Astrocyte (in vitro differentiated cells and primary cell): ENCODE measurements around the gene ZBTB7C. TPM values are rescaled to one million over a fixed set of nuclear protein-coding genes. Genes with fewer than 3 reads are reported as not detected.

Source experiments
- DNase-seq: peaks from one replicate; pipeline ENCODE4 v3.0.0-alpha.2; 2010; ENCODE audit warnings: low read depth
- FAIRE-seq: peaks from 2 replicates; lab custom pipeline; 2011; peaks lifted over from hg19 to GRCh38; lab: Jason Lieb, UNC
- H2AFZ ChIP-seq: 2 replicates; pipeline ENCODE4 v1.6.0; 2012; ENCODE audit warnings: low read depth, low read length, inconsistent platforms
- H3K27ac ChIP-seq: 2 replicates; pipeline ENCODE4 v1.5.1; 2011; ENCODE audit warnings: low read depth, low read length, inconsistent platforms
- H3K27me3 ChIP-seq: 2 replicates; pipeline ENCODE4 v1.6.0; 2011; ENCODE audit warnings: low read length, inconsistent platforms; ENCODE audit not compliant: insufficient read depth
- H3K36me3 ChIP-seq: 2 replicates; pipeline ENCODE4 v1.5.1; 2011; ENCODE audit warnings: low read length, inconsistent platforms; ENCODE audit not compliant: insufficient read depth
- H3K4me1 ChIP-seq: 2 replicates; pipeline ENCODE4 v1.5.1; 2011; ENCODE audit warnings: low read length, inconsistent platforms; ENCODE audit not compliant: insufficient read depth
- H3K4me2 ChIP-seq: 2 replicates; pipeline ENCODE4 v1.6.0; 2012; ENCODE audit warnings: low read length, inconsistent platforms
- H3K4me3 ChIP-seq: 2 replicates; pipeline ENCODE4 v1.5.1; 2011; ENCODE audit warnings: low read depth, mild to moderate bottlenecking, low read length, inconsistent platforms; ENCODE audit not compliant: insufficient read depth
- H3K79me2 ChIP-seq: 2 replicates; pipeline ENCODE4 v1.6.0; 2012; ENCODE audit warnings: mild to moderate bottlenecking, low read length, inconsistent platforms; ENCODE audit not compliant: insufficient read depth
- H3K9ac ChIP-seq: 2 replicates; pipeline ENCODE4 v1.6.0; 2012; ENCODE audit warnings: mild to moderate bottlenecking, low read length, inconsistent platforms
- H3K9me3 ChIP-seq: 2 replicates; pipeline ENCODE4 v1.5.1; 2012; ENCODE audit warnings: low read depth, mild to moderate bottlenecking, low read length, inconsistent platforms; ENCODE audit not compliant: insufficient read depth
- H4K20me1 ChIP-seq: 2 replicates; pipeline ENCODE4 v1.6.0; 2012; ENCODE audit warnings: low read length, inconsistent platforms; ENCODE audit not compliant: insufficient read depth
- H3K27ac Mint-ChIP-seq: one replicate; pipeline ENCODE4 v1.8.0; 2021; ENCODE audit warnings: mild to moderate bottlenecking, mixed read lengths; ENCODE audit not compliant: unreplicated experiment
- H3K27me3 Mint-ChIP-seq: one replicate; pipeline ENCODE4 v1.8.0; 2021; ENCODE audit warnings: low read depth, mixed read lengths; ENCODE audit not compliant: unreplicated experiment
- H3K36me3 Mint-ChIP-seq: one replicate; pipeline ENCODE4 v1.8.0; 2021; ENCODE audit warnings: low read depth, mixed read lengths; ENCODE audit not compliant: unreplicated experiment
- H3K4me1 Mint-ChIP-seq: one replicate; pipeline ENCODE4 v1.8.0; 2021; ENCODE audit warnings: low read depth, mixed read lengths; ENCODE audit not compliant: unreplicated experiment
- H3K4me3 Mint-ChIP-seq: one replicate; pipeline ENCODE4 v1.8.0; 2021; ENCODE audit warnings: mild to moderate bottlenecking, moderate library complexity, mixed read lengths; ENCODE audit not compliant: unreplicated experiment
- H3K9me3 Mint-ChIP-seq: one replicate; pipeline ENCODE4 v1.8.0; 2021; ENCODE audit warnings: mild to moderate bottlenecking, mixed read lengths; ENCODE audit not compliant: unreplicated experiment
- EZH2 ChIP-seq: IDR thresholded peaks from 2 replicates; pipeline ENCODE4 v1.6.1; 2012; ENCODE audit warnings: mild to moderate bottlenecking, low read length, inconsistent platforms; ENCODE audit not compliant: insufficient read depth
- total RNA-seq: library from RNA; stranded (reverse); gene quantifications from 2 replicates; pipeline ENCODE4 v1.2.1, GENCODE V29; 2021
- TF ChIP-seq, protein P1 (sequence below): IDR thresholded peaks from 2 replicates; pipeline ENCODE4 v1.5.1; 2011; ENCODE audit warnings: low read depth, mild to moderate bottlenecking, inconsistent platforms, low read length, moderate library complexity; ENCODE audit not compliant: insufficient read depth

The ZBTB7C gene
- total RNA-seq, 1 donor from 2014 or later: 1.0 TPM

DNA sequence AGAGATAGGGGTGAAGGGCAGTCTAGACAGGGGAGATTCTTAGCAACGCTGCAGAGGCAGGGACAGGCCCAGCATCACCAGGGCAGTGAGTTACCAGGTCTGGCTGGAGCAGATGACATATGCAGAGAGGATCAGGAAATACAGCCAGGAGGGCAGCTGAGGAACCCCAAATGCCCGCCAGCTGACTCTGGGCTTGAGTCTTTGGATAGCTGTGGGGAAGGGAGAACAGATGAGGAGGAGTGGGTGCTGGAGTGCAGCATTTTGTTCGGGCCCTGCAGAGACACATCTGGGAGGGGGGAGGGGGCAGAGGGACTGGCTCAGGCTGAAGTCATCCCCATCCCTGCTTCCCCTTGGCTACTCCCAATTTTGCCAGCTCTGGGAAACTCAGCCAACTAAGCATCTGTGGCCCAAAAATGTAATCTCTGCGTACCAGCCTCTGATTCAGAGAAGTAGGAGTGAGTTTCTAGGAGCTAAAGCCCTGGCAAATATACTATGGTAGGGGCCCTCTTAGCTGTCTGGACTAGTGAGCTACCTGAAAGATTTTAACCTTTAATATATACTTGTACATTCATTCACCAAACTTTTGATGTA is 214.5 kb downstream of the ZBTB7C start:
- H3K27me3 ChIP-seq: peaks cover 10% of the 10 kb centered on the region
- no peaks in the 10 kb centered on the region for H3K4me1 ChIP-seq
- no peak for FAIRE-seq
- TF ChIP-seq, protein P1, sequence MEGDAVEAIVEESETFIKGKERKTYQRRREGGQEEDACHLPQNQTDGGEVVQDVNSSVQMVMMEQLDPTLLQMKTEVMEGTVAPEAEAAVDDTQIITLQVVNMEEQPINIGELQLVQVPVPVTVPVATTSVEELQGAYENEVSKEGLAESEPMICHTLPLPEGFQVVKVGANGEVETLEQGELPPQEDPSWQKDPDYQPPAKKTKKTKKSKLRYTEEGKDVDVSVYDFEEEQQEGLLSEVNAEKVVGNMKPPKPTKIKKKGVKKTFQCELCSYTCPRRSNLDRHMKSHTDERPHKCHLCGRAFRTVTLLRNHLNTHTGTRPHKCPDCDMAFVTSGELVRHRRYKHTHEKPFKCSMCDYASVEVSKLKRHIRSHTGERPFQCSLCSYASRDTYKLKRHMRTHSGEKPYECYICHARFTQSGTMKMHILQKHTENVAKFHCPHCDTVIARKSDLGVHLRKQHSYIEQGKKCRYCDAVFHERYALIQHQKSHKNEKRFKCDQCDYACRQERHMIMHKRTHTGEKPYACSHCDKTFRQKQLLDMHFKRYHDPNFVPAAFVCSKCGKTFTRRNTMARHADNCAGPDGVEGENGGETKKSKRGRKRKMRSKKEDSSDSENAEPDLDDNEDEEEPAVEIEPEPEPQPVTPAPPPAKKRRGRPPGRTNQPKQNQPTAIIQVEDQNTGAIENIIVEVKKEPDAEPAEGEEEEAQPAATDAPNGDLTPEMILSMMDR: no peak
- no peak for TF ChIP-seq EZH2
- Mint-ChIP-seq H3K27me3 (peaks cover 46% of the 10 kb centered on the region), H3K27ac (peak overlapping the region; percentile 23), H3K36me3 (no peaks in the 10 kb centered on the region), H3K4me1 (peaks cover 14% of the 10 kb centered on the region), H3K9me3 (peaks cover 4% of the 10 kb centered on the region), H3K4me3 (no peak overlapping the region)
- H3K9ac ChIP-seq: no peak overlapping the region
- H3K36me3 ChIP-seq: no peaks in the 10 kb centered on the region
- no peak overlapping the region for H3K4me3 ChIP-seq
- H2AFZ ChIP-seq: no peak overlapping the region
- H4K20me1 ChIP-seq: no peaks in the 10 kb centered on the region
- no peak overlapping the region for H3K4me2 ChIP-seq
- no peaks in the 10 kb centered on the region for H3K9me3 ChIP-seq
- no peak for DNase-seq
- H3K79me2 ChIP-seq: no peaks in the 10 kb centered on the region
- no peak overlapping the region for H3K27ac ChIP-seq

DNA sequence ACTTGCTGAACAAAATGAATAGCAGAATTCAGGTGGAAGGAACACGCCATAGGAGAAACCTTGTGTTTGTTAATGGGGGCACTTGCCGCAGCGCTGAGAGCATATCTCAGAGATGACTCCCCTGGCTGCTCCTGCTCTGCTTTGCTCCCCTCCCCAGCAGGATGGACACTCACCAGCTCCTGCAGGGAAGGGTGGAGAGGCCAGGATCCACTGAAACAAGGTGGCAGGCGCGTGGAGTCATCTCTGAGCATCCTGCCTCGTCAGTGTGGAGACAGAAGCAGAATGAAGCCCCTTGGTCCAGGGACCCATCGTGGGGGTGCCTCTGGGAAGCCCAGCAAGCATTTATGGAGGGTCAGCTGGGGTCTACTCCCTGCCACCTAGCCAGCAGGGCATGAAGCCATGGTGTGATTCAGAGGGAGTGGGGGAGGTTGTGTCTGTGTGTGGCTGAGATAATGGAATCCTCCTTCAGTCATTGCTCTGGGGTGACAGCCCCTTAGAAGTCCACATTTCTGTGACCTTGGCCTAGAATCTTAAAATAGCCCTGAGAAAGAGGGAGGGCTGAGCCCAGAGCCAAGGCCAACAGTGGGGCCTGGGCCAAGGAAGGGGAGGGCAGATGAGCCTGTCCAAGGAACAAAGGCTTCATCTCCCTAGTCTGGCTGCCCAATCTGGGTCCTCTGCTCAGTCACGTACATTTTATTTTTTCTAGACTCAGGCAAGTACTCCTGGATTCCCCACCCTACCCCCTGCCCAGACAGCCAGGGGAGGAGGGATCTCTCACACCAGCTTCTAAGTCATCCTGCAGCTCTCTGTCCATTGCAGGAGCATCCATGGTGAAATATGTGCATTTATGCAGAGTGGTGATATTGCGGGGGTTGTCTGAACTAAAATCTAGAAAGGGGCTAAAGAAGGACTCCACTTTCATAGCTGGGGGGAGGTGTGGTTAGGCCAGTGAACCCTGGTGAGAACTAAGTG is 215.4 kb downstream of the ZBTB7C start:
- Mint-ChIP-seq H3K27ac (no peak overlapping the region), H3K4me1 (peaks cover 14% of the 10 kb centered on the region), H3K9me3 (peaks cover 2% of the 10 kb centered on the region), H3K36me3 (no peaks in the 10 kb centered on the region), H3K27me3 (peaks cover 42% of the 10 kb centered on the region), H3K4me3 (no peak overlapping the region)
- H3K36me3 ChIP-seq: no peaks in the 10 kb centered on the region
- no peak overlapping the region for H3K4me2 ChIP-seq
- no peak overlapping the region for H3K4me3 ChIP-seq
- no peak overlapping the region for H3K27ac ChIP-seq
- H4K20me1 ChIP-seq: no peaks in the 10 kb centered on the region
- no peak overlapping the region for H2AFZ ChIP-seq
- H3K4me1 ChIP-seq: no peaks in the 10 kb centered on the region
- TF ChIP-seq EZH2: no peak
- TF ChIP-seq, protein P1: no peak
- H3K9ac ChIP-seq: no peak overlapping the region
- peaks cover 14% of the 10 kb centered on the region for H3K27me3 ChIP-seq
- FAIRE-seq: no peak
- no peaks in the 10 kb centered on the region for H3K79me2 ChIP-seq
- DNase-seq: no peak
- H3K9me3 ChIP-seq: no peaks in the 10 kb centered on the region
